ENCODE results near the gene RALGPS1.

DNA sequence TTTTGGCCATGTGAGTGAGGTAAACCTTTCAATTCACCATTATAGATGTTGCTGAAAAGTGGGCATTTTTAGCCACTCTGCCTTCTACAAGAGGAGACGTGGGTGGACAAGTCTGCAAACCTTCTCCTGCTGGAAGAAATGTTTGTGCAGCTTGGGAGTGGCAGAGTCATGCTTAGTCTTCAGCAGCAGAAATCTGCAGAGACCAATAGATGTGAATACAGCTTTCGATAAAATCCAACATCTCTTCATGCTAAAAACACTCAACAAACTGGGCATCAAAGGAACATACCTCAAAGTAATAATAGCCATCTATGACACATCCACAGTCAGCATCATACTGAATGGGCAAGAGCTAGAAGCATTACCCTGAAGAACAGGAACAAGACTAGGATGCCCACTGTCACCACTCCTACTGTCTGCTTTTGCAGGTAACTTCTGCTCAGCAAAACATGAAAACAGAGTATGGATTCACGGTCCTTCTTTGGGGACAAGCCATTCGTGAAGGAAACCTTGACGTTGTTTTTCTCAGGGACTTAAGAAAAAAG lies 91.3 kb downstream of the RALGPS1 start:
- TF ChIP-seq CTCF (IDR thresholded peaks at IDR 0.05) (no peak), EZH2 (IDR thresholded peaks at IDR 0.05; ENCODE audit: borderline replicate concordance, insufficient read depth, low read depth, low read length, poor library complexity, severe bottlenecking) (no peak)

All from B cell (primary cell).